LNCaP clone FGC (cell line): Measurements from ENCODE around the gene AP1G1.
A peak's percentile ranks its signal among the peaks of the same experiment; 100 is the strongest.
"Not testable (repeated sequence)": the region's sequence is repeated elsewhere in the genome, so short reads cannot be mapped to it uniquely, and the experiment has no call there.

Source experiments
- DNase-seq: peaks from one replicate; pipeline ENCODE4 v3.0.0-alpha.2; 2011; ENCODE audit warnings: low read depth
- H3K4me3 ChIP-seq: 2 replicates; pipeline ENCODE4 v1.5.1; 2011; ENCODE audit warnings: mild to moderate bottlenecking, low read depth, low read length, control low read depth
- TF ChIP-seq, protein P1 (sequence below): IDR thresholded peaks from 2 replicates; pipeline ENCODE4 v1.5.1; 2012; ENCODE audit warnings: mild to moderate bottlenecking; ENCODE audit not compliant: control insufficient read depth, insufficient read depth; ENCODE audit errors: extremely low read depth

AP1G1 gene

DNA sequence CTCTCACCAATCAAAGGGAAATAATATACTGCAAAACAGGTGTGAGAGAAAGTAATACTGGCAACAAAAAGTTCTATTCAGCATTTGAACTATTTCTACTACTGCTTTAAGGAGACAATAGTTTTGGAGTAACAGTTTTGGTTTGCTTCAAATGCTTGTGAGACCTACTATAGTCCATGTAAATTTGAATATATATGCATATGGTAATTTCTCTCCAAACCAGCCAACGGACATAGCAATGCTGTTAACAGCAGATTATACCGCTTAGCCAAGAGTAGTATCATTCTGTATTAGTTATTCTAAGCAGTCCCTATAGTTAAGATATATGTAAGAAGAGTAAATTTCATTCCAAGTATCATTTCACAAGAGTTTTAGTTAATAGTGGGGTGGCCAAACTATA, 102.6 kb downstream of the AP1G1 start:
- H3K4me3 ChIP-seq: no peak overlapping the region
- no peak for DNase-seq
- TF ChIP-seq, protein P1, sequence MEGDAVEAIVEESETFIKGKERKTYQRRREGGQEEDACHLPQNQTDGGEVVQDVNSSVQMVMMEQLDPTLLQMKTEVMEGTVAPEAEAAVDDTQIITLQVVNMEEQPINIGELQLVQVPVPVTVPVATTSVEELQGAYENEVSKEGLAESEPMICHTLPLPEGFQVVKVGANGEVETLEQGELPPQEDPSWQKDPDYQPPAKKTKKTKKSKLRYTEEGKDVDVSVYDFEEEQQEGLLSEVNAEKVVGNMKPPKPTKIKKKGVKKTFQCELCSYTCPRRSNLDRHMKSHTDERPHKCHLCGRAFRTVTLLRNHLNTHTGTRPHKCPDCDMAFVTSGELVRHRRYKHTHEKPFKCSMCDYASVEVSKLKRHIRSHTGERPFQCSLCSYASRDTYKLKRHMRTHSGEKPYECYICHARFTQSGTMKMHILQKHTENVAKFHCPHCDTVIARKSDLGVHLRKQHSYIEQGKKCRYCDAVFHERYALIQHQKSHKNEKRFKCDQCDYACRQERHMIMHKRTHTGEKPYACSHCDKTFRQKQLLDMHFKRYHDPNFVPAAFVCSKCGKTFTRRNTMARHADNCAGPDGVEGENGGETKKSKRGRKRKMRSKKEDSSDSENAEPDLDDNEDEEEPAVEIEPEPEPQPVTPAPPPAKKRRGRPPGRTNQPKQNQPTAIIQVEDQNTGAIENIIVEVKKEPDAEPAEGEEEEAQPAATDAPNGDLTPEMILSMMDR: no peak

DNA sequence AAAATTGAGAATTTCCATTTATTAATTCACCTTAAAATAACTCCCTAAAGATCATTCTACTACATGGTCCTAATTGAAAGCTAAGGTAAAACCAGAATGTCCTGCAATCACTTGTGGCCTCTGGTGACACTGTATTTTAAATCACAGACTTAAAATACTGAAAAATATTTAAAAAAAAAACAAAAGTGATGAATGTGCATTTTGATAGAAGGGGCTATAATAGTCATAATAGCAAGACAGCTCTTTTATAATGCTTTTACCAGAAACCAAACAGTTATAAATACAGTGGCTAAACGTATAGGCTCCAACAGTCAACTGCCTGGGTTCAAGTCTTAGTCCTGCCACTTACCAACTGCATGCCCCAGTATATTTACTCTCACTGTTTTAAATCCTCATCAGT, 105.3 kb downstream of the AP1G1 start:
- no peak overlapping the region for H3K4me3 ChIP-seq
- no peak for DNase-seq
- TF ChIP-seq, protein P1: no peak

DNA sequence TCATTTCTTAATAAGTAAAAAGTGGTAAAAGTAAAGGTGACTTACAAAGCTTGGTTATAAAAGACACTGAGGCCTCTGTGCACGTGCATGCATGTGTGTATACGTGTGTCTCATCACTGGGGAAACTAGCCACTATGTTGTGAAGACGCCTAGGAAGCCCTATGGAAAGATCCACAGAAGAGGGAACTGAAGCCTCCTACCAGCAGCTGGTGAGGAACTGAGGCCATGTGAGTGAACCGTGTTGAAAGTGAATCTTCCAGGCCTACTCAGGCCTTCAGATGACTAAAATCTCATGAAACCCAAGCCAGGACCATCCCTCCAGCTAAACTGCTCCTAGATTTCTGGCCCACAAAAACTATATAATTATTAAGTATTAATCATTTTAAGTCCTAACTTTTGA, 107.8 kb downstream of the AP1G1 start:
- TF ChIP-seq, protein P1: no peak
- DNase-seq: no peak
- H3K4me3 ChIP-seq: no peak overlapping the region

DNA sequence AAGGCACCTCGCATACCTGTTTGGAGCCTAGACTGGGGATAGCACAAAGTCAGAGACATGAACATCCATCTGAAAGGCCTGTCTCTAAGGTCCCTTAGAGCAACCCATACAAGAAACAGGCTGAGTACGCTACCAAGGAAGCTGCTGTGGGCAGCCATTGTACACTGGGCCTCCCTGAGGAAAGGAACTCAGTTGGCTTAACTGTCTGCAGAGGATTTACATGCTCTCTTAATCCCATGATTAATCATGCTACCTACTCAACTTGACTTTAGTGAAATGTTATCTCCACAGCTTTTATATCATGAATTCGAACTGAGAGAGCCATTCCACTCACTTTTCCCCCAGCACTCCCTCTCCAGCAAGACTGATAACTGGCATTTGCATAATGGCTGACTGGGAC, 110.1 kb downstream of the AP1G1 start:
- no peak for DNase-seq
- TF ChIP-seq, protein P1: no peak
- H3K4me3 ChIP-seq: no peak overlapping the region

DNA sequence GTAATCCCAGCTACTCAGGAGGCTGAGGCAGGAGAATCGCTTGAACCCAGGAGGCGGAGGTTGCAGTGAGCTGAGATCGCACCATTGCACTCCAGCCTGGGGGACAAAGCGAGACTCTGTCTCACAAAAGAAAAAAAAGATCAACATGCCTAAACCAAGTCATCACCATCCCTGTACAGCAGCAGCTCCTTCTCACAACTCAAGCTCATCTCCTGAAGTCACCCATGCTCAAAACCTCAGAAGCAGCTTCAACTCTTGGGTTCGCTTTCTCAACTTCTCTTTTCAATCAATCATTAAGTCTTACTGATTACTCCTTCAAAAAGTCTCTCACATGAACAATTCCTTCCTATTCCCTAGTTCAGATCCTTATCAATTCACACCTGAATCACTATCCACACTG, 115.5 kb downstream of the AP1G1 start:
- TF ChIP-seq, protein P1: no peak
- no peak overlapping the region for H3K4me3 ChIP-seq
- DNase-seq: no peak

DNA sequence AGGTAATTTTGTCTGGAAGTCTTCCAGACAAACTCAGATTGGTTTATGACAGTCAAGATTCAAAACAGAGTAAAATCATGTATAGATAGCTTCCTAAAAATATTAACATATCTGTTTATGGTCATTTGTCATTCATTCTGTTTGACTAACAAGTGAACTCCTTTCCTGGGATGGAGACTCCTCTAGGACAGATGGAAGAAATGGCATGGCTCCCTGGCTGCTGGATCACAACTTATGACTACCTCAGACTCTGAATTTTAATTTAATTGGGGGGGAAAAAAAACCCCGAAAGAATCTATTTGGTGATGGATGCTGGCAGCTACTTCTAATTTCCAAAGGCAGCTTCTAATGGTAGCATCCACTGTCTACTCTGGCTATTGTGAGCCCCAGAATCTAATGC, 118.7 kb downstream of the AP1G1 start:
- H3K4me3 ChIP-seq: no peak overlapping the region
- TF ChIP-seq, protein P1: no peak
- no peak for DNase-seq

DNA sequence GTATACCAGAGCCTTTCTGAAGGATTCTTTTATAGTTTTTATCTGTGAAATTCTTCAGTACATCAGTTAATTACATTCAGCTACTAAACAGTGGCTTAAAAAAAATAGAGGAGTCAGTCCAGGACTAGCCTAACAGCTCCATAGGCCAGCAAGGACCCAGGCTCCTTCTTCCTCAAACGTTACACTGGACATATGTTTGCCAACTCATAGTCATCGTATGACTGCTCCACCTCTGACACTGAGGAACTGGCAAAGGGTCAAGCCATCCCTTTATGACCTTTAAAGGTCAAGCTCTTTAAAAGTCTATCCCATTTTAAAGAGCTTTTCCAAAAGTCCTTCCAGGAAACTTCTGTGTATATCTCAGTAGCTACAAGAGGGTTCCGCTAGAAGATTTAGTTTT, 120.8 kb downstream of the AP1G1 start:
- TF ChIP-seq, protein P1: no peak
- DNase-seq: no peak

DNA sequence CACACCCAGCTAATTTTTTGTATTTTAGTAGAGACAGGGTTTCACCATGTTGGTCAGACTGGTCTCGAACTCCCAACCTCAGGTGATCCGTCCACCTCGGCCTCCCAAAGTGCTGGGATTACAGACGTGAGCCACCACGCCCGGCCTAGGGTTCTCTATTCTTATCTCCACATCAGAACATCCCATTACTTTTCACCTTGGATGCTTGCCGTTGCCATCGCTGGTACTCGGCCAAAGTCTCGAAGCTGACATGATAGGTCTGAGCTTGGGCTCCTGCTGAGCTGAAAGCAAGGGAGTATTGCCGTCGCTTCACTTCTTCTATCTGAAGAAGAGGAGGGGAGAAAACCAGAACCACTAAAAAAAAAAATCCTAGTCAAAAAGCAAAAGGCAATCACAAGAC, 124.4 kb downstream of the AP1G1 start:
- H3K4me3 ChIP-seq: not testable (repeated sequence)
- DNase-seq: peak; percentile 78

More for the DNA sequence above, 120.8 kb downstream of the AP1G1 start:
- H3K4me3 ChIP-seq: no peak overlapping the region
